Endothelial cell (in vitro differentiated cells): ENCODE measurements around the gene ARHGEF25. TPM values are rescaled to one million over a fixed set of nuclear protein-coding genes. Genes with fewer than 3 reads are reported as not detected.

Experiments
- DNase-seq: peaks from one replicate; pipeline ENCODE4 v3.0.0; 2021; ENCODE audit warnings: low spot score
- H3K27ac Mint-ChIP-seq: one replicate; pipeline ENCODE4 v1.8.0; 2021; ENCODE audit warnings: mixed read lengths, inconsistent platforms; ENCODE audit not compliant: unreplicated experiment
- H3K27me3 Mint-ChIP-seq: one replicate; pipeline ENCODE4 v1.8.0; 2021; ENCODE audit warnings: mild to moderate bottlenecking, moderate library complexity, mixed read lengths, inconsistent platforms; ENCODE audit not compliant: unreplicated experiment
- H3K36me3 Mint-ChIP-seq: one replicate; pipeline ENCODE4 v1.8.0; 2021; ENCODE audit warnings: mild to moderate bottlenecking, low read depth, mixed read lengths, inconsistent platforms; ENCODE audit not compliant: unreplicated experiment
- H3K4me1 Mint-ChIP-seq: one replicate; pipeline ENCODE4 v1.8.0; 2021; ENCODE audit warnings: mild to moderate bottlenecking, mixed read lengths, inconsistent platforms; ENCODE audit not compliant: unreplicated experiment
- H3K4me3 Mint-ChIP-seq: one replicate; pipeline ENCODE4 v1.8.0; 2021; ENCODE audit warnings: mild to moderate bottlenecking, mixed read lengths, inconsistent platforms; ENCODE audit not compliant: unreplicated experiment
- H3K9me3 Mint-ChIP-seq: one replicate; pipeline ENCODE4 v1.8.0; 2021; ENCODE audit warnings: mixed read lengths, inconsistent platforms; ENCODE audit not compliant: unreplicated experiment
- CTCF ChIP-seq: fragments of 200-600 bp; sonication (generic); IDR thresholded peaks from one replicate; pipeline ENCODE4 v1.5.0; 2021; ENCODE audit warnings: antibody characterized with exemption; ENCODE audit not compliant: unreplicated experiment
- total RNA-seq: library from RNA; stranded (reverse); fragmentation: NEBNext Ultra II Directional; extraction: Animal tissue kit (Norgen Biotek cat#: 25700); gene quantifications from one replicate; pipeline ENCODE4 v1.2.1, GENCODE V29; 2021; ENCODE audit not compliant: unreplicated experiment

The ARHGEF25 gene
- total RNA-seq, 1 donor from 2014 or later = 20.0 TPM

GRCh38 chr12:57605811-57606311, 5.4 kb upstream of the ARHGEF25 start:
- peaks cover 16% of the 10 kb centered on the region for H3K27me3 Mint-ChIP-seq
- peak overlapping the region; percentile 93 for H3K4me3 Mint-ChIP-seq
- peaks cover 20% of the 10 kb centered on the region for H3K4me1 Mint-ChIP-seq
- peaks cover 26% of the 10 kb centered on the region for H3K36me3 Mint-ChIP-seq
- H3K27ac Mint-ChIP-seq = no peak overlapping the region
- H3K9me3 Mint-ChIP-seq = no peaks in the 10 kb centered on the region
- no peak for TF ChIP-seq CTCF
- DNase-seq = no peak

- Mint-ChIP-seq H3K4me1 (peaks cover 20% of the 10 kb centered on the region), H3K4me3 (peak overlapping the region; percentile 93), H3K36me3 (peaks cover 23% of the 10 kb centered on the region), H3K27me3 (peaks cover 16% of the 10 kb centered on the region), H3K9me3 (no peaks in the 10 kb centered on the region), H3K27ac (no peak overlapping the region)
- no peak for TF ChIP-seq CTCF
- DNase-seq = no peak
Measured at GRCh38 chr12:57606399-57606798, 4.8 kb upstream of the ARHGEF25 start.

GRCh38 chr12:57606821-57607220, 4.4 kb upstream of the ARHGEF25 start:
- H3K4me1 Mint-ChIP-seq = peaks cover 20% of the 10 kb centered on the region
- H3K36me3 Mint-ChIP-seq = peaks cover 19% of the 10 kb centered on the region

GRCh38 chr12:57607958-57608663, 3.1 kb upstream of the ARHGEF25 start:
- H3K36me3 Mint-ChIP-seq = peaks cover 12% of the 10 kb centered on the region
- no peak for DNase-seq
- peaks cover 12% of the 10 kb centered on the region for H3K27me3 Mint-ChIP-seq
- H3K4me1 Mint-ChIP-seq = peaks cover 18% of the 10 kb centered on the region
- H3K4me3 Mint-ChIP-seq = peak overlapping the region; percentile 58
- no peaks in the 10 kb centered on the region for H3K9me3 Mint-ChIP-seq
- peak overlapping the region; percentile 45 for H3K27ac Mint-ChIP-seq
- no peak for TF ChIP-seq CTCF

More at GRCh38 chr12:57606821-57607220, 4.4 kb upstream of the ARHGEF25 start:
- DNase-seq = no peak
- H3K4me3 Mint-ChIP-seq = peak overlapping the region; percentile 93
- H3K27me3 Mint-ChIP-seq = peaks cover 16% of the 10 kb centered on the region
- no peak overlapping the region for H3K27ac Mint-ChIP-seq
- H3K9me3 Mint-ChIP-seq = no peaks in the 10 kb centered on the region
- TF ChIP-seq CTCF = no peak

GRCh38 chr12:57609101-57609780, 2.0 kb upstream of the ARHGEF25 start:
- Mint-ChIP-seq H3K9me3 (no peaks in the 10 kb centered on the region), H3K4me3 (peak overlapping the region; percentile 42), H3K27ac (peak overlapping the region; percentile 9), H3K4me1 (peaks cover 9% of the 10 kb centered on the region), H3K27me3 (peaks cover 9% of the 10 kb centered on the region), H3K36me3 (peaks cover 15% of the 10 kb centered on the region)
- DNase-seq = no peak
- no peak for TF ChIP-seq CTCF
